Tibial artery (tissue), 4 donors: ENCODE results near the gene COL7A1.
A peak's percentile ranks its signal among the peaks of the same experiment; 100 is the strongest.

Source experiments
- DNase-seq, 2 donors: peaks; one replicate each; pipeline ENCODE4 v3.0.0-alpha.2; 2019
- H3K27ac ChIP-seq, 2 donors: fragments of 200-600 bp; sonication (generic) in 1 of 2; 1 replicate in 1 of 2; 2 replicates in 1 of 2; pipeline ENCODE4 v1.5.1; 2018 to 2019; ENCODE audit warnings: mild to moderate bottlenecking in 1 of 2
- H3K27me3 ChIP-seq, 2 donors: fragments of 200-600 bp; sonication (generic) in 1 of 2; one replicate each; pipeline versions ENCODE4 v1.5.1 to v1.6.0; 2016 to 2019
- H3K36me3 ChIP-seq, 3 donors: fragments of 200-600 bp; sonication (generic) in 2 of 3; one replicate each; pipeline ENCODE4 v1.5.1; 2016 to 2019; ENCODE audit warnings: mild to moderate bottlenecking in 2 of 3
- H3K4me1 ChIP-seq, 4 donors: fragments of 200-600 bp; sonication (generic) in 2 of 4; 1 replicate in 3 of 4; 2 replicates in 1 of 4; pipeline ENCODE4 v1.5.1; 2016 to 2019
- H3K4me3 ChIP-seq, 2 donors: fragments of 200-600 bp; sonication (generic) in 1 of 2; 1 replicate in 1 of 2; 2 replicates in 1 of 2; pipeline ENCODE4 v1.5.1; 2018 to 2019; ENCODE audit warnings: mild to moderate bottlenecking in 2 of 2
- H3K9me3 ChIP-seq, 3 donors: fragments of 200-600 bp; sonication (generic) in 1 of 3; one replicate each; pipeline ENCODE4 v1.5.1; 2016 to 2019
- CTCF ChIP-seq, 2 experiments: fragments of 200-600 bp in 1 of 2; fragments of 450-650 bp in 1 of 2; IDR thresholded peaks; one replicate each; pipeline ENCODE4 v1.5.1; 2017 to 2019; ENCODE audit warnings: antibody characterized with exemption in 2 of 2, mild to moderate bottlenecking in 1 of 2, moderate library complexity in 1 of 2
- intact Hi-C: fragments of 100-400 bp; cut with DNase I; formaldehyde crosslinking; loops from one replicate; pipeline ENCODE4 v1.15.0; 2023; ENCODE audit warnings: low total_unique reads

The COL7A1 gene

GRCh38 chr3:48565591-48566400 is 29.3 kb downstream of the COL7A1 start:
- Histone ChIP-seq H3K4me1 (peaks cover 0 to 12% (median 6%) of the 10 kb centered on the region in 4 donors), H3K36me3 (no peaks in the 10 kb centered on the region), H3K9me3 (no peaks in the 10 kb centered on the region), H3K27ac (no peak overlapping the region), H3K27me3 (no peaks in the 10 kb centered on the region), H3K4me3 (no peak overlapping the region)
- DNase-seq = no peak
- intact Hi-C loops = no loop called here
- no peak for TF ChIP-seq CTCF (IDR thresholded peaks at IDR 0.05)

GRCh38 chr3:48565186-48565585 is 29.9 kb downstream of the COL7A1 start:
- Histone ChIP-seq H3K27me3 (no peaks in the 10 kb centered on the region), H3K4me3 (no peak overlapping the region), H3K9me3 (no peaks in the 10 kb centered on the region), H3K27ac (no peak overlapping the region), H3K4me1 (peaks cover 0 to 19% (median 10%) of the 10 kb centered on the region in 4 donors), H3K36me3 (no peaks in the 10 kb centered on the region)
- TF ChIP-seq CTCF (IDR thresholded peaks at IDR 0.05) = no peak
- intact Hi-C loops = no loop called here
- DNase-seq = no peak

DNA sequence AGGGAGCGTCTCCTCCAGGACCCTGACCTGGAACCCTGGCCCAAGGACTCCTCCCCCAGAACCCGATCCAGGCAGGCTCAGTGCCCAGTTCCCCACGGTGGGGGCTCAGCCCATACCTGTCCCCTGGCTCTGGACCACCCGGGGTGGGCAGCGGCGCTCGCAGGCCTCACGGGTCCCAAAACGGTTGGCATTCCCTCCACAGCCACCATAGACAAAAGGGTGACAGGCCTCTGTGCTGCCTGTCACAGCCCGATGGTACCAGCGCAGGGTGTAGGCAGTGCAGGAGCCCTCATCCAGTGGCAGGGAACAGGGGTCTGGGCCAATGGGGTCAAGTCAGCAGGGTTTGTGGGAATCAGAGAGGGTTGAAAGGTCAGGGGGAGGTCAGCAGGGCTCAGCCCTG is 30.5 kb downstream of the COL7A1 start:
- Histone ChIP-seq H3K9me3 (no peaks in the 10 kb centered on the region), H3K27ac (no peak overlapping the region), H3K4me3 (no peak overlapping the region), H3K36me3 (no peaks in the 10 kb centered on the region), H3K27me3 (no peaks in the 10 kb centered on the region), H3K4me1 (peaks cover 0 to 24% (median 15%) of the 10 kb centered on the region in 4 donors)
- DNase-seq = no peak
- intact Hi-C loops = no loop called here
- TF ChIP-seq CTCF (IDR thresholded peaks at IDR 0.05) = no peak

- no peak overlapping the region for H3K4me3 ChIP-seq
- H3K9me3 ChIP-seq = no peaks in the 10 kb centered on the region
- TF ChIP-seq CTCF (IDR thresholded peaks at IDR 0.05) = no peak
- intact Hi-C loops = no loop called here
- no peaks in the 10 kb centered on the region for H3K36me3 ChIP-seq
- peaks cover 0 to 30% (median 20%) of the 10 kb centered on the region in 4 donors for H3K4me1 ChIP-seq
- no peak overlapping the region for H3K27ac ChIP-seq
- peak; percentile 50 to 78 for DNase-seq
- no peaks in the 10 kb centered on the region for H3K27me3 ChIP-seq
Measured at GRCh38 chr3:48564022-48564421, 31.1 kb downstream of the COL7A1 start.

DNA sequence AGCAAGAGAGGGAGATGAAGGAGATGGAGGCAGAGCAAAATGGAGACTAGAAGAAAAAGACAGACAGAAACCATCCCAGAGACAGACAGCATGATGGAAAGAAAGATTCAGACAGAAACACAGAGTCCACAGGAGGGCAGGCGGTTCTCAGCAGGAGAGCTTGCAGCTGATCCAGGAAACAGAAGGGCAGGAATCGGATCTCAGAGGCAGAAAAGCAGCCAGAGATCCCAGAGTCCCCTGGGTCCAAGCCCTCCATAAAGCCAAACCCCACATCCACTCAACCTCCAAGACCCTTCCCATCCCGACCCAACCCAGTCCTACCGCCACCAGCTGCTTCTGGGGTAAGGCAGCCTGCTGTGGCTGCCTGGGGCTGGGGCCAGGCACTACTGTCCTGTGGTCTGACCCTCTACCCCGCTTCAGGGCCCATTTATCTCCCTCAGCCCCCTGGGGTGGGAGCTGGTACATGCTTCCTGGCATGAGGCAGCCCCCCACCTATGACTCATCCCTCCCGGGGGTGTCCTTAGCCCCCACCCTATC is 31.7 kb downstream of the COL7A1 start, which contains the start of gene UCN2:
TSS of gene UCN2 (minus strand) at position 400 of the 537 bp plus-strand sequence. CDS start 657 bp downstream, outside the sequence.
- Histone ChIP-seq H3K27ac (no peak within 1 kb of the TSS), H3K4me1 (peaks cover 0 to 36% (median 22%) of the 10 kb centered on the region in 4 donors), H3K27me3 (no peaks in the 10 kb centered on the region), H3K9me3 (no peaks in the 10 kb centered on the region), H3K36me3 (no peaks in the 10 kb centered on the region), H3K4me3 (no peak within 1 kb of the TSS)
- TF ChIP-seq CTCF (IDR thresholded peaks at IDR 0.05) = no peak
- intact Hi-C loops = no loop called here
- no peak for DNase-seq
